H1 (cell line): ENCODE data around the gene PDP2. TPM values are rescaled to one million over a fixed set of nuclear protein-coding genes. Genes with fewer than 3 reads are reported as not detected.

Experiments
- CTCF ChIA-PET: fragments of 300-600 bp; sonication (Branson Sonifier 250); formaldehyde crosslinking; loops from one replicate; lab custom pipeline; 2021; ENCODE audit not compliant: partially characterized antibody; lab: Charles Lee
- POLR2A ChIA-PET: fragments of 300-600 bp; sonication (Branson Sonifier 250); formaldehyde crosslinking; loops from one replicate; lab custom pipeline; 2021; ENCODE audit warnings: inconsistent platforms; ENCODE audit not compliant: partially characterized antibody; lab: Charles Lee
- DNase-seq, 2 experiments: peaks; one replicate each; pipeline versions ENCODE4 v3.0.0 to v3.0.0-alpha.2; 2010 to 2022; ENCODE audit warnings: low spot score in 2 of 2, low read depth in 1 of 2, mixed read lengths in 1 of 2
- FAIRE-seq: peaks from 2 replicates; lab custom pipeline; 2011; peaks lifted over from hg19 to GRCh38; lab: Jason Lieb, UNC
- H2AFZ ChIP-seq: 2 replicates; pipeline ENCODE4 v1.8.1; 2012; ENCODE audit warnings: low read length, inconsistent platforms
- H2AK5ac ChIP-seq: 2 replicates; pipeline ENCODE4 v1.6.1; 2013; ENCODE audit warnings: low read depth, low read length
- H2BK120ac ChIP-seq: replicated peaks from 2 replicates; pipeline ENCODE3; 2013; ENCODE audit warnings: low read depth, low read length, inconsistent platforms
- H2BK12ac ChIP-seq: 2 replicates; pipeline ENCODE4 v1.6.1; 2013; ENCODE audit warnings: low read depth, low read length
- H2BK15ac ChIP-seq: 2 replicates; pipeline ENCODE4 v1.6.1; 2013; ENCODE audit warnings: low read length
- H2BK20ac ChIP-seq: 2 replicates; pipeline ENCODE4 v1.6.1; 2013; ENCODE audit warnings: low read length
- H2BK5ac ChIP-seq: 2 replicates; pipeline ENCODE4 v1.6.1; 2013; ENCODE audit warnings: low read depth, low read length
- H3K14ac ChIP-seq: 2 replicates; pipeline ENCODE4 v1.6.1; 2013; ENCODE audit warnings: inconsistent platforms; ENCODE audit not compliant: insufficient read length
- H3K18ac ChIP-seq: 2 replicates; pipeline ENCODE4 v1.6.1; 2013; ENCODE audit warnings: low read length; ENCODE audit errors: extremely low read depth
- H3K23ac ChIP-seq: 2 replicates; pipeline ENCODE4 v1.6.1; 2013; ENCODE audit warnings: inconsistent platforms; ENCODE audit not compliant: insufficient read length
- H3K23me2 ChIP-seq: 2 replicates; pipeline ENCODE4 v1.6.1; 2013; ENCODE audit warnings: low read depth, low read length
- H3K27ac ChIP-seq: 2 replicates; pipeline ENCODE4 v1.6.1; 2011; ENCODE audit warnings: low read depth, low read length, inconsistent platforms
- H3K27me3 ChIP-seq, 4 experiments: replicated peaks in 1 of 4; 1 replicate in 1 of 4; 2 replicates in 3 of 4; pipeline versions ENCODE4 v1.6.1 to v1.8.1; 2011 to 2013; ENCODE audit warnings: low read length in 3 of 4, mild to moderate bottlenecking in 3 of 4, inconsistent platforms in 2 of 4, mixed read lengths in 2 of 4, moderate library complexity in 1 of 4; ENCODE audit not compliant: control insufficient read depth in 3 of 4, insufficient read depth in 3 of 4; ENCODE audit errors: extremely low read depth in 1 of 4
- H3K36me3 ChIP-seq, 4 experiments: 2 replicates each; pipeline versions ENCODE4 v1.6.1 to v1.8.1; 2011 to 2013; ENCODE audit warnings: mild to moderate bottlenecking in 4 of 4, low read length in 3 of 4, moderate library complexity in 2 of 4, control low read depth in 1 of 4, inconsistent platforms in 1 of 4; ENCODE audit not compliant: insufficient read depth in 4 of 4, control insufficient read depth in 2 of 4
- H3K4ac ChIP-seq: replicated peaks from 2 replicates; pipeline ENCODE3; 2013; ENCODE audit warnings: low read length, low read depth, mixed read lengths, inconsistent platforms; ENCODE audit not compliant: insufficient read length
- H3K4me1 ChIP-seq, 4 experiments: replicated peaks in 1 of 4; 1 replicate in 1 of 4; 2 replicates in 3 of 4; pipeline versions ENCODE4 v1.6.1 to v1.8.1; 2011 to 2013; ENCODE audit warnings: low read length in 3 of 4, inconsistent platforms in 2 of 4, mixed read lengths in 1 of 4; ENCODE audit not compliant: insufficient read depth in 4 of 4, control insufficient read depth in 3 of 4
- H3K4me2 ChIP-seq, 2 experiments: 2 replicates each; pipeline versions ENCODE4 v1.6.1 to v1.8.1; 2011 to 2013; ENCODE audit warnings: low read depth in 2 of 2, low read length in 2 of 2, control low read depth in 1 of 2, inconsistent platforms in 1 of 2, mild to moderate bottlenecking in 1 of 2; ENCODE audit not compliant: insufficient read depth in 1 of 2
- H3K4me3 ChIP-seq, 4 experiments: fragments of 200-600, 300-600 bp in 1 of 4; sonication (generic), shearing (Covaris generic), sonication (Bioruptor Twin) in 1 of 4; 2 replicates each; pipeline versions ENCODE4 v1.5.1 to v1.8.1; 2011 to 2016; ENCODE audit warnings: low read length in 4 of 4, low read depth in 3 of 4, control low read depth in 2 of 4, inconsistent platforms in 2 of 4, mild to moderate bottlenecking in 2 of 4, mixed read lengths in 1 of 4, moderate library complexity in 1 of 4; ENCODE audit not compliant: insufficient read depth in 2 of 4; ENCODE audit errors: extremely low read depth in 1 of 4
- H3K56ac ChIP-seq: replicated peaks from 2 replicates; pipeline ENCODE3; 2013; ENCODE audit warnings: low read depth, mild to moderate bottlenecking, mixed read lengths, low read length, inconsistent platforms; ENCODE audit not compliant: insufficient read length
- H3K79me1 ChIP-seq: 2 replicates; pipeline ENCODE4 v1.6.1; 2013; ENCODE audit warnings: low read depth, low read length, control low read depth
- H3K79me2 ChIP-seq, 2 experiments: 2 replicates each; pipeline versions ENCODE4 v1.6.1 to v1.8.1; 2012 to 2013; ENCODE audit warnings: low read length in 2 of 2, mild to moderate bottlenecking in 2 of 2, inconsistent platforms in 1 of 2; ENCODE audit not compliant: insufficient read depth in 2 of 2, control insufficient read depth in 1 of 2
- H3K9ac ChIP-seq, 4 experiments: replicated peaks in 1 of 4; 1 replicate in 1 of 4; 2 replicates in 3 of 4; pipeline versions ENCODE4 v1.6.1 to v1.8.1; 2011 to 2013; ENCODE audit warnings: low read depth in 3 of 4, low read length in 3 of 4, control low read depth in 2 of 4, mild to moderate bottlenecking in 2 of 4, moderate library complexity in 2 of 4, inconsistent platforms in 1 of 4; ENCODE audit errors: extremely low read depth in 1 of 4
- H3K9me3 ChIP-seq, 2 experiments: 2 replicates each; pipeline versions ENCODE4 v1.6.1 to v1.8.1; 2012 to 2013; ENCODE audit warnings: mild to moderate bottlenecking in 2 of 2, moderate library complexity in 2 of 2, control low read depth in 1 of 2, inconsistent platforms in 1 of 2, low read depth in 1 of 2, low read length in 1 of 2, mixed read lengths in 1 of 2; ENCODE audit not compliant: insufficient read depth in 2 of 2
- H4K20me1 ChIP-seq, 2 experiments: replicated peaks in 1 of 2; 2 replicates each; pipeline versions ENCODE3 to v1.8.1; 2011 to 2013; ENCODE audit warnings: inconsistent platforms in 2 of 2, low read length in 2 of 2, mild to moderate bottlenecking in 1 of 2; ENCODE audit not compliant: insufficient read depth in 2 of 2, control insufficient read depth in 1 of 2
- H4K5ac ChIP-seq: 2 replicates; pipeline ENCODE4 v1.6.1; 2013; ENCODE audit warnings: low read length, low read depth, mixed read lengths, inconsistent platforms; ENCODE audit not compliant: insufficient read length
- H4K8ac ChIP-seq: 2 replicates; pipeline ENCODE4 v1.8.0; 2013; ENCODE audit warnings: mild to moderate bottlenecking, moderate library complexity, low read length, inconsistent platforms; ENCODE audit not compliant: insufficient read depth; ENCODE audit errors: extremely low read depth
- H4K91ac ChIP-seq: replicated peaks from 2 replicates; pipeline ENCODE3; 2013; ENCODE audit warnings: low read length, mixed read lengths, inconsistent platforms; ENCODE audit not compliant: insufficient read length
- ASH2L ChIP-seq: fragments of 200-600, 300-600 bp; sonication (generic); IDR thresholded peaks from one replicate; pipeline ENCODE4 v1.7.1; 2017; ENCODE audit warnings: low read length
- GTF2F1 ChIP-seq: IDR thresholded peaks from 2 replicates; pipeline ENCODE4 v1.6.1; 2012; ENCODE audit warnings: low read depth, low read length, improper control_type of control experiment, borderline replicate concordance
- RNF2 ChIP-seq: fragments of 200-900, 300-1000 bp; sonication (generic); IDR thresholded peaks from 2 replicates; pipeline ENCODE4 v1.7.1; 2016; ENCODE audit warnings: borderline replicate concordance, low read depth, mild to moderate bottlenecking, antibody characterized with exemption, low read length; ENCODE audit not compliant: poor library complexity, severe bottlenecking; ENCODE audit errors: missing control alignments
- RXRA ChIP-seq: IDR thresholded peaks from 2 replicates; pipeline ENCODE4 v1.6.1; 2011; ENCODE audit warnings: low read depth, mild to moderate bottlenecking, low read length, moderate library complexity; ENCODE audit not compliant: insufficient read depth
- polyA plus RNA-seq, 7 experiments: library from polyadenylated mRNA; depleted of rRNA in 3 of 7; stranded (reverse) in 5 of 7; unstranded in 2 of 7; fragments of >200 nt in 5 of 7; fragments of 200-250 nt in 2 of 7; gene quantifications; 1 replicate in 5 of 7; 2 replicates in 1 of 7; 4 replicates in 1 of 7; pipeline versions ENCODE4 v1.2.1 to v1.2.3, GENCODE V29; 2011 to 2013; ENCODE audit warnings: missing spikeins in 2 of 7, mixed read lengths in 2 of 7
- total RNA-seq: library from RNA; stranded (reverse); fragmentation: NEBNext Ultra II Directional; extraction: Animal tissue kit (Norgen Biotek cat#: 25700); gene quantifications from 2 replicates; pipeline ENCODE4 v1.2.1, GENCODE V29; 2021

The PDP2 gene
- total and polyA plus RNA-seq, 2 of the 8 experiments (the other 6 are each of a cell fraction or from before 2014, with no cell fraction given), result 11.7 to 36.5 TPM

DNA sequence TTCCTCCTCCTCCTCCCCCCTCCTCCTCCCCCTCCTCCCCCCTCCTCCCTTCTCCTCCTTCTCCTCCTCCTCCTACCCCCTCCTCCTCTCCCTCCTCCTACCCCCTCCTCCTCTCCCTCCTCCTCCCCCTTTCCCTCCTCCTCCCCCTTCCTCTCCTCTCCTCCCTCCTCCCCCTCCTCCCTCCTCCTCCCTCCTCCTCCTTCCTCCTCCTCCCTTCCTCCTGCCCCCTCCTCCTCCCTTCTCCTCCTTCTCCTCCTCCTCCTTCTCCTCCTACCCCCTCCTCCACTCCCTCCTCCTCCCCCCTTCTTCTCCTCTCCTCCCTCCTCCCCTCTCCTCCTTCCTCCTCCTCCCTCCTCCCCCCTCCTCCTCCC is 6.6 kb upstream of the PDP2 start:
- no peaks in the 10 kb centered on the region for H3K23me2 ChIP-seq
- no peaks in the 10 kb centered on the region; a peak in 1 of 7 replicates for H3K27me3 ChIP-seq
- no peak overlapping the region for H4K91ac ChIP-seq
- no peak overlapping the region for H2BK15ac ChIP-seq
- no peak overlapping the region for H3K9ac ChIP-seq
- no peaks in the 10 kb centered on the region for H3K9me3 ChIP-seq
- H3K23ac ChIP-seq, result no peak overlapping the region
- peaks cover 0 to 6% (median 2%) of the 10 kb centered on the region in 4 experiments; a peak in 4 of 7 replicates for H3K4me1 ChIP-seq
- no peaks in the 10 kb centered on the region for H3K79me1 ChIP-seq
- no peak overlapping the region for H3K18ac ChIP-seq
- no peak overlapping the region for H4K8ac ChIP-seq
- no peak overlapping the region for H3K56ac ChIP-seq
- H3K14ac ChIP-seq, result no peak overlapping the region
- H4K5ac ChIP-seq, result no peak overlapping the region
- no peaks in the 10 kb centered on the region for H4K20me1 ChIP-seq
- H3K4me2 ChIP-seq, result peak overlapping the region in 1 of 2 experiments; percentile 15; a peak in 1 of 4 replicates
- H2BK20ac ChIP-seq, result no peak overlapping the region
- ChIA-PET CTCF (interaction anchor here (0.7 to 2.0 kb wide), 14 partner anchors 14 to 469 kb away, joined by 3 to 14 read pairs (median 4); no protein-coding TSS in a partner anchor), POLR2A (interaction anchor here (0.7 to 1.6 kb wide), 4 partner anchors 8 to 122 kb away, joined by 3 to 7 read pairs (median 4); partner anchors contain the start of gene DYNC1LI2)
- H2AFZ ChIP-seq, result no peak overlapping the region
- no peaks in the 10 kb centered on the region for H3K79me2 ChIP-seq
- no peak overlapping the region for H2BK120ac ChIP-seq
- no peak for DNase-seq
- no peak for FAIRE-seq
- H3K4me3 ChIP-seq, result no peak overlapping the region
- no peak overlapping the region for H3K27ac ChIP-seq
- no peak overlapping the region for H3K4ac ChIP-seq
- H2BK5ac ChIP-seq, result no peak overlapping the region
- H2AK5ac ChIP-seq, result no peak overlapping the region
- no peak overlapping the region for H2BK12ac ChIP-seq
- TF ChIP-seq GTF2F1, result no peak
- TF ChIP-seq RNF2, result no peak
- no peak for TF ChIP-seq RXRA
- TF ChIP-seq ASH2L, result no peak
- TF ChIP-seq, all 59 proteins: peak for 0
- H3K36me3 ChIP-seq, result no peaks in the 10 kb centered on the region
